Nephron (organoid): Measurements from ENCODE around the gene SLC12A5.

Experiments used
- H3K27ac Mint-ChIP-seq, 3 experiments: 2 replicates each; pipeline ENCODE4 v1.8.0; 2020; ENCODE audit warnings: mixed read lengths in 3 of 3, mild to moderate bottlenecking in 2 of 3, moderate library complexity in 1 of 3
- H3K27me3 Mint-ChIP-seq: 2 replicates; pipeline ENCODE4 v1.8.0; 2021; ENCODE audit warnings: low read depth, mild to moderate bottlenecking, moderate library complexity, mixed read lengths
- H3K36me3 Mint-ChIP-seq: 2 replicates; pipeline ENCODE4 v1.8.0; 2020; ENCODE audit warnings: low read depth, mixed read lengths
- H3K4me1 Mint-ChIP-seq: 2 replicates; pipeline ENCODE4 v1.8.0; 2020; ENCODE audit warnings: mixed read lengths
- H3K4me3 Mint-ChIP-seq, 3 experiments: 2 replicates each; pipeline ENCODE4 v1.8.0; 2020; ENCODE audit warnings: mild to moderate bottlenecking in 3 of 3, mixed read lengths in 3 of 3, moderate library complexity in 2 of 3
- H3K9me3 Mint-ChIP-seq: 2 replicates; pipeline ENCODE4 v1.8.0; 2020; ENCODE audit warnings: mixed read lengths
- CTCF ChIP-seq, 3 experiments: fragments of 200-600 bp; sonication (generic); IDR thresholded peaks; one replicate each; pipeline ENCODE4 v1.5.0; 2021; ENCODE audit warnings: antibody characterized with exemption in 3 of 3; ENCODE audit not compliant: unreplicated experiment in 3 of 3

Gene SLC12A5

GRCh38 chr20:46014517-46015396, 14.3 kb upstream of the SLC12A5 start:
- no peak overlapping the region for H3K27ac Mint-ChIP-seq
- TF ChIP-seq CTCF (IDR thresholded peaks at IDR 0.05; ENCODE audit: unreplicated experiment in 3 of 3) = no peak
- peaks cover 8% of the 10 kb centered on the region for H3K9me3 Mint-ChIP-seq
- H3K27me3 Mint-ChIP-seq = peaks cover 61% of the 10 kb centered on the region
- H3K4me1 Mint-ChIP-seq = peaks cover 14% of the 10 kb centered on the region
- peak overlapping the region; percentile 25 to 36 (median 26) for H3K4me3 Mint-ChIP-seq
- no peaks in the 10 kb centered on the region for H3K36me3 Mint-ChIP-seq

GRCh38 chr20:46017272-46017671, 11.7 kb upstream of the SLC12A5 start:
- H3K9me3 Mint-ChIP-seq = no peaks in the 10 kb centered on the region
- peaks cover 56% of the 10 kb centered on the region for H3K27me3 Mint-ChIP-seq
- H3K4me1 Mint-ChIP-seq = peaks cover 21% of the 10 kb centered on the region
- no peak for TF ChIP-seq CTCF (IDR thresholded peaks at IDR 0.05; ENCODE audit: unreplicated experiment in 3 of 3)
- H3K27ac Mint-ChIP-seq = no peak overlapping the region
- H3K36me3 Mint-ChIP-seq = no peaks in the 10 kb centered on the region
- no peak overlapping the region for H3K4me3 Mint-ChIP-seq

GRCh38 chr20:46018112-46018511, 10.9 kb upstream of the SLC12A5 start:
- Mint-ChIP-seq H3K4me1 (peaks cover 17% of the 10 kb centered on the region), H3K27me3 (peaks cover 56% of the 10 kb centered on the region), H3K4me3 (no peak overlapping the region), H3K36me3 (no peaks in the 10 kb centered on the region), H3K27ac (no peak overlapping the region), H3K9me3 (no peaks in the 10 kb centered on the region)
- TF ChIP-seq CTCF (IDR thresholded peaks at IDR 0.05; ENCODE audit: unreplicated experiment in 3 of 3) = no peak

- TF ChIP-seq CTCF (IDR thresholded peaks at IDR 0.05; ENCODE audit: unreplicated experiment in 3 of 3) = no peak
- H3K4me1 Mint-ChIP-seq = peaks cover 17% of the 10 kb centered on the region
- H3K9me3 Mint-ChIP-seq = no peaks in the 10 kb centered on the region
- H3K4me3 Mint-ChIP-seq = no peak overlapping the region
- H3K36me3 Mint-ChIP-seq = no peaks in the 10 kb centered on the region
- H3K27me3 Mint-ChIP-seq = peaks cover 57% of the 10 kb centered on the region
- H3K27ac Mint-ChIP-seq = no peak overlapping the region
Observed at GRCh38 chr20:46018611-46019010, 10.4 kb upstream of the SLC12A5 start.

GRCh38 chr20:46020555-46020954, 8.5 kb upstream of the SLC12A5 start:
- H3K36me3 Mint-ChIP-seq = no peaks in the 10 kb centered on the region
- TF ChIP-seq CTCF (IDR thresholded peaks at IDR 0.05; ENCODE audit: unreplicated experiment in 3 of 3) = no peak
- no peaks in the 10 kb centered on the region for H3K9me3 Mint-ChIP-seq
- H3K27ac Mint-ChIP-seq = no peak overlapping the region
- peak overlapping the region; percentile 41 to 82 (median 54) for H3K4me3 Mint-ChIP-seq
- H3K27me3 Mint-ChIP-seq = peaks cover 60% of the 10 kb centered on the region
- peaks cover 7% of the 10 kb centered on the region for H3K4me1 Mint-ChIP-seq
